Measurements from ENCODE around the gene SLC25A21.
"Not testable (repeated sequence)": the region's sequence is repeated elsewhere in the genome, so short reads cannot be mapped to it uniquely, and the experiment has no call there.

DNA sequence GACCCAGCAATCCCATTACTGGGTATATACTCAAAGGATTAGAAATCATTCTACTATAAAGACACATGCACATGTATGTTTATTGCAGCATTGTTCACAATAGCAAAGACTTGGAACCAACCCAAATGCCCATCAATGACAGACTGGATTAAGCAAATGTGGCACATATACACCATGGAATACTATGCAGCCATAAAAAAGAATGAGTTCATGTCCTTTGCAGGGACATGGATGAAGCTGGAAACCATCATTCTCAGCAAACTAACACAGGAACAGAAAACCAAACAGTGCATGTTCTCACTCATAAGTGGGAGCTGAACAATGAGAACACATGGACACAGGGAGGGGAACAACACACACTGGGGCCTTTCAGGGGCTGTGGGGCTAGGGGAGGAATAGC, 310.2 kb downstream of the SLC25A21 start:
- TF ChIP-seq, protein P1, sequence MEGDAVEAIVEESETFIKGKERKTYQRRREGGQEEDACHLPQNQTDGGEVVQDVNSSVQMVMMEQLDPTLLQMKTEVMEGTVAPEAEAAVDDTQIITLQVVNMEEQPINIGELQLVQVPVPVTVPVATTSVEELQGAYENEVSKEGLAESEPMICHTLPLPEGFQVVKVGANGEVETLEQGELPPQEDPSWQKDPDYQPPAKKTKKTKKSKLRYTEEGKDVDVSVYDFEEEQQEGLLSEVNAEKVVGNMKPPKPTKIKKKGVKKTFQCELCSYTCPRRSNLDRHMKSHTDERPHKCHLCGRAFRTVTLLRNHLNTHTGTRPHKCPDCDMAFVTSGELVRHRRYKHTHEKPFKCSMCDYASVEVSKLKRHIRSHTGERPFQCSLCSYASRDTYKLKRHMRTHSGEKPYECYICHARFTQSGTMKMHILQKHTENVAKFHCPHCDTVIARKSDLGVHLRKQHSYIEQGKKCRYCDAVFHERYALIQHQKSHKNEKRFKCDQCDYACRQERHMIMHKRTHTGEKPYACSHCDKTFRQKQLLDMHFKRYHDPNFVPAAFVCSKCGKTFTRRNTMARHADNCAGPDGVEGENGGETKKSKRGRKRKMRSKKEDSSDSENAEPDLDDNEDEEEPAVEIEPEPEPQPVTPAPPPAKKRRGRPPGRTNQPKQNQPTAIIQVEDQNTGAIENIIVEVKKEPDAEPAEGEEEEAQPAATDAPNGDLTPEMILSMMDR (tag by site-specific recombination; IDR thresholded peaks at IDR 0.05), result not testable (repeated sequence)
- TF ChIP-seq ZNF785 (tag by site-specific recombination; IDR thresholded peaks at IDR 0.05); SP3 (tag by site-specific recombination; IDR thresholded peaks at IDR 0.05); TRIM28 (IDR thresholded peaks at IDR 0.05; ENCODE audit: borderline replicate concordance, low read length); ZNF830 (tag by site-specific recombination; IDR thresholded peaks at IDR 0.05; ENCODE audit: low read depth): not testable (repeated sequence)
